A673 (cell line): Measurements from ENCODE around the gene WDR3.

Source experiments
- CTCF ChIP-seq: fragments of 300-800, 200-600 bp; sonication (generic); conservative IDR thresholded peaks from 2 replicates; pipeline ENCODE4 v1.5.1; 2017; ENCODE audit warnings: low read depth, mild to moderate bottlenecking, antibody characterized with exemption, low read length, moderate library complexity, mixed read lengths
- EZH2 ChIP-seq: fragments of 200-600 bp; sonication (generic); IDR thresholded peaks from 2 replicates; pipeline ENCODE4 v1.6.1; 2017; ENCODE audit warnings: borderline replicate concordance, low read depth, mild to moderate bottlenecking, mixed read lengths, antibody characterized with exemption, low read length; ENCODE audit not compliant: poor library complexity, severe bottlenecking

DNA sequence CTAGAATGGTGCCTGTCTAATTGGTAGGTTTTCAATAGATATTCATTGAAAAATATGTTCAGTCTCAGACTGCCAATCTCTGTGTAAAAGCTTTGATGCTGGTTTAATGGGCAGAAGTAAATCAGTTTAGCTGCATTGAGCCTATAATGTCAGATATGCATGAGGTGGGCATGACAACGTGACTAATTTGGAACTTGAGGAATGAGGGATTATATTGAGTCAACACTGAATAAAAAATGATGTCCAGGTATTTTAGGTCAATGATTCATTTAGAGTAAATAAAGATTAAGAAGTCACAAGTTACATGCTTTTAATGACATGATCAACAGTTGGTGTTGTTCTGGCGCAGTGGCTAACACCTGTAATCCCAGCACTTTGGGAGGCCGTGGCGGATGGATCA, 3.0 kb downstream of the WDR3 start:
- TF ChIP-seq CTCF (no peak), EZH2 (no peak)
